Sigmoid colon (tissue), 7 donors: Measurements from ENCODE around the gene DCLK3. TPM values are rescaled to one million over a fixed set of nuclear protein-coding genes. Genes with fewer than 3 reads are reported as not detected.
A peak's percentile ranks its signal among the peaks of the same experiment; 100 is the strongest.

ENCODE experiments used
- DNase-seq: peaks from one replicate; pipeline ENCODE4 v3.0.0-alpha.2; 2019
- H3K27ac ChIP-seq, 4 donors: fragments of 200-600 bp; sonication (generic); one replicate each; pipeline ENCODE4 v1.5.1; 2016 to 2019; ENCODE audit warnings: mild to moderate bottlenecking in 1 of 4
- H3K27me3 ChIP-seq, 3 donors: fragments of 200-600 bp; sonication (generic); one replicate each; pipeline ENCODE4 v1.5.1; 2019; ENCODE audit warnings: mild to moderate bottlenecking in 1 of 3
- H3K36me3 ChIP-seq, 4 donors: fragments of 200-600 bp; sonication (generic); one replicate each; pipeline ENCODE4 v1.5.1; 2016 to 2019
- H3K4me1 ChIP-seq, 4 donors: fragments of 200-600 bp; sonication (generic); one replicate each; pipeline ENCODE4 v1.5.1; 2017 to 2019
- H3K4me3 ChIP-seq, 4 donors: fragments of 200-600 bp; sonication (generic); one replicate each; pipeline ENCODE4 v1.5.1; 2017 to 2019; ENCODE audit warnings: mild to moderate bottlenecking in 2 of 4, moderate library complexity in 1 of 4
- H3K9me3 ChIP-seq, 4 donors: fragments of 200-600 bp in 3 of 4; sonication (generic) in 3 of 4; one replicate each; pipeline versions ENCODE4 v1.5.1 to v1.6.1; 2013 to 2019
- CTCF ChIP-seq, 4 experiments: fragments of 450-650 bp in 3 of 4; fragments of 200-600 bp in 1 of 4; IDR thresholded peaks; one replicate each; pipeline ENCODE4 v1.5.1; 2016 to 2019; ENCODE audit warnings: antibody characterized with exemption in 4 of 4, mild to moderate bottlenecking in 3 of 4, moderate library complexity in 2 of 4
- EP300 ChIP-seq, 4 donors: sonication (generic); formaldehyde crosslinking; IDR thresholded peaks; one replicate each; pipeline ENCODE4 v1.6.1; 2017; ENCODE audit warnings: antibody characterized with exemption in 4 of 4
- POLR2A ChIP-seq, 2 donors: fragments of 450-650 bp; IDR thresholded peaks; one replicate each; pipeline ENCODE4 v1.6.1; 2016; ENCODE audit warnings: antibody characterized with exemption in 2 of 2, mild to moderate bottlenecking in 2 of 2, moderate library complexity in 2 of 2
- POLR2AphosphoS5 ChIP-seq, 4 donors: sonication (generic); formaldehyde crosslinking; IDR thresholded peaks; one replicate each; pipeline ENCODE4 v1.6.1; 2017; ENCODE audit warnings: antibody characterized with exemption in 4 of 4
- WGBS, 2 donors: extraction: QIAGEN DNeasy Blood & Tissue Kit; methylation state at CpG; one replicate each; pipeline ENCODE4 v1.1.7; 2013; 5-methylcytosine and 5-hydroxymethylcytosine counted together
- intact Hi-C: fragments of 100-400 bp; cut with DNase I; formaldehyde crosslinking; loops from one replicate; pipeline ENCODE4 v1.15.1; 2023
- polyA plus RNA-seq, 3 donors: library from polyadenylated mRNA; stranded (reverse); fragments of 200-250 nt; gene quantifications; one replicate each; pipeline ENCODE4 v1.2.3, GENCODE V29; 2013
- total RNA-seq, 4 donors: library from RNA; depleted of rRNA; stranded (reverse); fragments of >200 nt; gene quantifications; one replicate each; pipeline ENCODE4 v1.1.0, GENCODE V29; 2016
- donor health status: healthy with polysubstance abuse.
- donor health status: Bipolar disorder and iron deficiency.
- donor health status: healthy.

Gene DCLK3
- total and polyA plus RNA-seq, 7 donors = 0.12 to 0.36 (median 0.23) TPM; not detected in 2

- peaks cover 0 to 6% (median 0%) of the 10 kb centered on the region in 4 donors for H3K4me1 ChIP-seq
- intact Hi-C loops = no loop called here
- H3K9me3 ChIP-seq = peaks cover 0 to 8% (median 3%) of the 10 kb centered on the region in 4 donors
- H3K4me3 ChIP-seq = no peak overlapping the region
- H3K27ac ChIP-seq = peak overlapping the region in 1 of 4 donors; percentile 47
- no peak for TF ChIP-seq POLR2AphosphoS5 (IDR thresholded peaks at IDR 0.05)
- no peak for TF ChIP-seq POLR2A (IDR thresholded peaks at IDR 0.05)
- TF ChIP-seq EP300 (IDR thresholded peaks at IDR 0.05) = no peak
- TF ChIP-seq CTCF (IDR thresholded peaks at IDR 0.05) = no peak
- 65 to 78% methylated on average over 11 of the region's 11 CpGs for WGBS, 2 donors
- no peaks in the 10 kb centered on the region for H3K36me3 ChIP-seq
- no peaks in the 10 kb centered on the region for H3K27me3 ChIP-seq
- no peak for DNase-seq
Observed at GRCh38 chr3:36674816-36675215, 89.5 kb downstream of the DCLK3 start.

GRCh38 chr3:36669764-36670163 is 94.6 kb downstream of the DCLK3 start:
- Histone ChIP-seq H3K9me3 (no peaks in the 10 kb centered on the region), H3K4me3 (no peak overlapping the region), H3K4me1 (peaks cover 0 to 7% (median 0%) of the 10 kb centered on the region in 4 donors), H3K27ac (no peak overlapping the region), H3K27me3 (no peaks in the 10 kb centered on the region), H3K36me3 (no peaks in the 10 kb centered on the region)
- intact Hi-C loops = no loop called here
- DNase-seq = no peak
- WGBS, 2 donors = 93% methylated on average over 3 of the region's 3 CpGs
- TF ChIP-seq POLR2AphosphoS5 (IDR thresholded peaks at IDR 0.05) = no peak
- TF ChIP-seq CTCF (IDR thresholded peaks at IDR 0.05) = no peak
- no peak for TF ChIP-seq POLR2A (IDR thresholded peaks at IDR 0.05)
- no peak for TF ChIP-seq EP300 (IDR thresholded peaks at IDR 0.05)

- DNase-seq = no peak
- Histone ChIP-seq H3K9me3 (no peaks in the 10 kb centered on the region), H3K4me3 (no peak overlapping the region), H3K4me1 (peaks cover 0 to 14% (median 0%) of the 10 kb centered on the region in 4 donors), H3K27ac (no peak overlapping the region), H3K27me3 (no peaks in the 10 kb centered on the region), H3K36me3 (no peaks in the 10 kb centered on the region)
- no peak for TF ChIP-seq CTCF (IDR thresholded peaks at IDR 0.05)
- TF ChIP-seq POLR2A (IDR thresholded peaks at IDR 0.05) = no peak
- TF ChIP-seq EP300 (IDR thresholded peaks at IDR 0.05) = no peak
- no peak for TF ChIP-seq POLR2AphosphoS5 (IDR thresholded peaks at IDR 0.05)
- 47 to 70% methylated on average over 2 of the region's 2 CpGs for WGBS, 2 donors
- intact Hi-C loops = no loop called here
Observed at GRCh38 chr3:36666166-36666565, 98.2 kb downstream of the DCLK3 start.

GRCh38 chr3:36663666-36664291 is 100.6 kb downstream of the DCLK3 start:
- Histone ChIP-seq H3K27ac (no peak overlapping the region), H3K4me3 (no peak overlapping the region), H3K9me3 (no peaks in the 10 kb centered on the region), H3K4me1 (peaks cover 0 to 14% (median 0%) of the 10 kb centered on the region in 4 donors), H3K27me3 (no peaks in the 10 kb centered on the region), H3K36me3 (no peaks in the 10 kb centered on the region)
- 82% methylated on average over 2 of the region's 2 CpGs for WGBS, 2 donors
- DNase-seq = no peak
- no peak for TF ChIP-seq POLR2AphosphoS5 (IDR thresholded peaks at IDR 0.05)
- no peak for TF ChIP-seq POLR2A (IDR thresholded peaks at IDR 0.05)
- TF ChIP-seq EP300 (IDR thresholded peaks at IDR 0.05) = no peak
- TF ChIP-seq CTCF (IDR thresholded peaks at IDR 0.05) = no peak
- intact Hi-C loops = no loop called here

- peaks cover 0 to 14% (median 0%) of the 10 kb centered on the region in 4 donors for H3K4me1 ChIP-seq
- TF ChIP-seq CTCF (IDR thresholded peaks at IDR 0.05) = no peak
- no peak for TF ChIP-seq POLR2AphosphoS5 (IDR thresholded peaks at IDR 0.05)
- no peak for TF ChIP-seq EP300 (IDR thresholded peaks at IDR 0.05)
- TF ChIP-seq POLR2A (IDR thresholded peaks at IDR 0.05) = no peak
- no peaks in the 10 kb centered on the region for H3K27me3 ChIP-seq
- no peak for DNase-seq
- H3K27ac ChIP-seq = no peak overlapping the region
- 64 to 76% methylated on average over 4 of the region's 4 CpGs for WGBS, 2 donors
- intact Hi-C loops = no loop called here
- H3K4me3 ChIP-seq = no peak overlapping the region
- no peaks in the 10 kb centered on the region for H3K9me3 ChIP-seq
- no peaks in the 10 kb centered on the region for H3K36me3 ChIP-seq
Observed at GRCh38 chr3:36662626-36663025, 101.7 kb downstream of the DCLK3 start.
